Measurements from ENCODE around the gene CPNE5. TPM values are rescaled to one million over a fixed set of nuclear protein-coding genes. Genes with fewer than 3 reads are reported as not detected.

Gene CPNE5
- polyA plus RNA-seq, 1 donor (not counting 4 experiments of a cell fraction or from before 2014, with no cell fraction given), result 0.05 TPM

GRCh38 chr6:36787210-36787609, 52.0 kb downstream of the CPNE5 start:
- FAIRE-seq, result no peak

GRCh38 chr6:36786055-36786675, 53.1 kb downstream of the CPNE5 start:
- Histone ChIP-seq H2AFZ (ENCODE audit: control insufficient read depth, low read length) (no peak overlapping the region), H3K4me2 (ENCODE audit: control insufficient read depth, extremely low read depth, insufficient read depth, low read depth, low read length) (no peak overlapping the region), H3K27me3 (ENCODE audit: control insufficient read depth, extremely low read depth, insufficient read depth, low read length) (peaks cover 24% of the 10 kb centered on the region), H3K27ac (ENCODE audit: control insufficient read depth, insufficient read depth, low read length) (no peak overlapping the region), H3K9ac (ENCODE audit: control insufficient read depth, extremely low read depth, insufficient read depth, low read length) (no peak overlapping the region), H4K20me1 (ENCODE audit: control insufficient read depth, extremely low read depth, insufficient read depth, low read length) (no peaks in the 10 kb centered on the region), H3K36me3 (ENCODE audit: control insufficient read depth in 2 of 2, extremely low read depth in 1 of 2, insufficient read depth in 2 of 2, low read length in 2 of 2) (no peaks in the 10 kb centered on the region), H3K4me3 (ENCODE audit: control insufficient read depth in 2 of 3, extremely low read depth in 1 of 3, insufficient read depth in 2 of 3, low read depth in 1 of 3, low read length in 3 of 3) (no peak overlapping the region), H3K9me3 (ENCODE audit: control insufficient read depth, low read depth, low read length) (no peaks in the 10 kb centered on the region), H3K79me2 (ENCODE audit: control insufficient read depth, insufficient read depth, low read length) (no peaks in the 10 kb centered on the region), H3K9me1 (ENCODE audit: control insufficient read depth, extremely low read depth, insufficient read depth, low read length) (no peaks in the 10 kb centered on the region), H3K4me1 (ENCODE audit: control insufficient read depth, extremely low read depth, insufficient read depth, low read length) (peaks cover under 1% of the 10 kb centered on the region)
- no peak for FAIRE-seq
- dilution Hi-C loops (cut with MboI; ENCODE audit: extremely low pct_ligation_motif_present, low sequenced_read_pairs), result no loop called here
- TF ChIP-seq CTCF (optimal IDR thresholded peaks at IDR 0.05 in 1 of 3, IDR thresholded peaks at IDR 0.05 in 1 of 3, conservative IDR thresholded peaks at IDR 0.05 in 1 of 3; ENCODE audit: extremely low read depth in 1 of 3, insufficient read depth in 2 of 3, low read length in 3 of 3), result no peak
- TF ChIP-seq EZH2 (IDR thresholded peaks at IDR 0.05; ENCODE audit: low read length), result no peak
- DNase-seq (ENCODE audit: low read depth, low spot score), result no peak

More at GRCh38 chr6:36787210-36787609, 52.0 kb downstream of the CPNE5 start:
- H4K20me1 ChIP-seq (ENCODE audit: control insufficient read depth, extremely low read depth, insufficient read depth, low read length), result no peaks in the 10 kb centered on the region
- peaks cover 35% of the 10 kb centered on the region for H3K27me3 ChIP-seq (ENCODE audit: control insufficient read depth, extremely low read depth, insufficient read depth, low read length)
- no peak overlapping the region for H3K9ac ChIP-seq (ENCODE audit: control insufficient read depth, extremely low read depth, insufficient read depth, low read length)
- no peaks in the 10 kb centered on the region for H3K36me3 ChIP-seq (ENCODE audit: control insufficient read depth in 2 of 2, extremely low read depth in 1 of 2, insufficient read depth in 2 of 2, low read length in 2 of 2)
- no peak for DNase-seq (ENCODE audit: low read depth, low spot score)
- H3K4me3 ChIP-seq (ENCODE audit: control insufficient read depth in 2 of 3, extremely low read depth in 1 of 3, insufficient read depth in 2 of 3, low read depth in 1 of 3, low read length in 3 of 3), result no peak overlapping the region
- H3K27ac ChIP-seq (ENCODE audit: control insufficient read depth, insufficient read depth, low read length), result no peak overlapping the region
- no peak overlapping the region for H3K4me2 ChIP-seq (ENCODE audit: control insufficient read depth, extremely low read depth, insufficient read depth, low read depth, low read length)
- H3K4me1 ChIP-seq (ENCODE audit: control insufficient read depth, extremely low read depth, insufficient read depth, low read length), result no peaks in the 10 kb centered on the region
- dilution Hi-C loops (cut with MboI; ENCODE audit: extremely low pct_ligation_motif_present, low sequenced_read_pairs), result no loop called here
- H2AFZ ChIP-seq (ENCODE audit: control insufficient read depth, low read length), result no peak overlapping the region
- H3K9me1 ChIP-seq (ENCODE audit: control insufficient read depth, extremely low read depth, insufficient read depth, low read length), result no peaks in the 10 kb centered on the region
- TF ChIP-seq CTCF (optimal IDR thresholded peaks at IDR 0.05 in 1 of 3, IDR thresholded peaks at IDR 0.05 in 1 of 3, conservative IDR thresholded peaks at IDR 0.05 in 1 of 3; ENCODE audit: extremely low read depth in 1 of 3, insufficient read depth in 2 of 3, low read length in 3 of 3) (no peak), EZH2 (IDR thresholded peaks at IDR 0.05; ENCODE audit: low read length) (no peak)
- no peaks in the 10 kb centered on the region for H3K9me3 ChIP-seq (ENCODE audit: control insufficient read depth, low read depth, low read length)
- H3K79me2 ChIP-seq (ENCODE audit: control insufficient read depth, insufficient read depth, low read length), result no peaks in the 10 kb centered on the region

All from keratinocyte (primary cell).